ENCODE data around the gene TTK.
A peak's percentile ranks its signal among the peaks of the same experiment; 100 is the strongest.

The TTK gene

DNA sequence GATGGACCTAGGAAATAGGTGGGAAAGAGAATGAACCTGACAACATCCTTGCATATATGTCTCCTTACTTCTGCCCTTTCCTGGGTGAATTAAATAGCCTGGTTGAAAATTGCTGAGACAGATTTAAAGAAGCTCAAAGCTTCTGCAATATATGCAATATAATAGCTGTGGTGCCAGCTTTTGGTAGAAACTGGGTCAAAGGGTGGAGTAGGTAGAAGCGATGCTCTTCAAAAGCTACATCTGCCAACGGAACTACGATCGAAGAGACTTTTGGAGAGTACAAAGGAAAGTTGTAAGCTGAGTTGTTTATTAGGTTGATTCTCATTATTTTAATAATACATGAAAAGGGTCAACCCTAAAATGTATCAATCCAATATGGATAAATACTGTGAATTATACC lies 22.8 kb upstream of the TTK start:
- no peak for DNase-seq (ENCODE audit: low read depth)
- TF ChIP-seq, protein P1, sequence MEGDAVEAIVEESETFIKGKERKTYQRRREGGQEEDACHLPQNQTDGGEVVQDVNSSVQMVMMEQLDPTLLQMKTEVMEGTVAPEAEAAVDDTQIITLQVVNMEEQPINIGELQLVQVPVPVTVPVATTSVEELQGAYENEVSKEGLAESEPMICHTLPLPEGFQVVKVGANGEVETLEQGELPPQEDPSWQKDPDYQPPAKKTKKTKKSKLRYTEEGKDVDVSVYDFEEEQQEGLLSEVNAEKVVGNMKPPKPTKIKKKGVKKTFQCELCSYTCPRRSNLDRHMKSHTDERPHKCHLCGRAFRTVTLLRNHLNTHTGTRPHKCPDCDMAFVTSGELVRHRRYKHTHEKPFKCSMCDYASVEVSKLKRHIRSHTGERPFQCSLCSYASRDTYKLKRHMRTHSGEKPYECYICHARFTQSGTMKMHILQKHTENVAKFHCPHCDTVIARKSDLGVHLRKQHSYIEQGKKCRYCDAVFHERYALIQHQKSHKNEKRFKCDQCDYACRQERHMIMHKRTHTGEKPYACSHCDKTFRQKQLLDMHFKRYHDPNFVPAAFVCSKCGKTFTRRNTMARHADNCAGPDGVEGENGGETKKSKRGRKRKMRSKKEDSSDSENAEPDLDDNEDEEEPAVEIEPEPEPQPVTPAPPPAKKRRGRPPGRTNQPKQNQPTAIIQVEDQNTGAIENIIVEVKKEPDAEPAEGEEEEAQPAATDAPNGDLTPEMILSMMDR (IDR thresholded peaks at IDR 0.05; ENCODE audit: low read length, missing control alignments): no peak
- H3K4me3 ChIP-seq (replicated peaks; ENCODE audit: low read depth, low read length): no peak overlapping the region

DNA sequence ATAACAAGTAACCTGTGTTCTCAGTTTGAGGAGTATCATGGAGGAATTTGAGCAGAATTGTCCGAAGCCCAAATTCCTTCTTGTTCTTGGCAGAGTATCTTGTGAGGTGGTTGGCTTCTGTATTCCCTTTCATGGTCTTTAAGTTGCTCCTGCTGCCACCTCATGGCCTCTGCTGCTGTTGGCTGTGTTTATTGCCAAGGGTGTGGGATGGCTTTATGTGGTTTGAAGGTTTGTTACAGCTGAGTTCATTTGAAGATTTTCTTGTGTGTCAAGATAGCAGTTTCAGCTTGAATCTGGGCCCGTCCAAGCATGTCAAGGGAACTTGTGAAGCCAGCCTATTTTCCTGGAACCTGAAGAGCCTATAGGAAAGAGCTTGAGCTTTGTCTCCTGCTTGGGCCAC lies 20.2 kb upstream of the TTK start:
- TF ChIP-seq, protein P1 (IDR thresholded peaks at IDR 0.05; ENCODE audit: low read length, missing control alignments): no peak
- DNase-seq (ENCODE audit: low read depth): peak; percentile 16
- no peak overlapping the region for H3K4me3 ChIP-seq (replicated peaks; ENCODE audit: low read depth, low read length)

DNA sequence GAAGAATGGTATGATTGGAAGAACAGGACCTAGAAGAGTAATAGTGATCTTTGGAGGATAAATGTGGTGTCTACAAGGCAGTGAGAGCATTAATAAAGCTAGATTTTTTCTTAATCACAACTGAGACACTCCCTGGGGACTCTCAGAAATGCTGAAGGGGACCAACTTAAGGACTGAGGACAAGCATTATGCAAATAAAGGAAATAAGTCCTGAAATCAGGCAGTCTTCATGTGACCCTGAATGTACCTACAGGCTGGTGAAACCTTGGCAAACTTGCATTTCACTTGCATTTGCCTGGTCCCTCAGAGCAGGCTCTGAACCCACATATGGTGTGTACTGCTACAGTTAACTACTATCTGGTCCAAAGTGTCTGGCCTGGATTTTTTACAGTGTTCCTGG lies 19.3 kb upstream of the TTK start:
- H3K4me3 ChIP-seq (replicated peaks; ENCODE audit: low read depth, low read length): no peak overlapping the region
- DNase-seq (ENCODE audit: low read depth): no peak
- TF ChIP-seq, protein P1 (IDR thresholded peaks at IDR 0.05; ENCODE audit: low read length, missing control alignments): no peak

DNA sequence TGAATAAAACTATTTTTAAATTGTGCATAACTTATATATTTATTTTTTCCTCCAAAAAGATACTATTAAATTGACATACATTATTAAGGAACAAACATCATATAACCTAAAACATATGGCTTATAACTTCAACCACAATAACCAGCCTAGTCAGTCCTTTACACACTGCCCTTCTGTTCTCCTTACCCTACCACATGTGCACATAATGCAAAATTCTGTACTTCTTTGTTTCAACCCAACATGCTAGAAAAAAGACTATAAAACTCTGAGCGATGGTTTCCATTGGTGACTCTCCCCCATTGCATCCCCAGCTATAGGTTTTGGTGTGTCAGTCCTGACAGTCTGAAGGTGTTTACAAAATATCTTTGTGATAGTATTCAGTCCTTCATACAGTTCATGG lies 14.8 kb upstream of the TTK start:
- no peak for DNase-seq (ENCODE audit: low read depth)
- no peak overlapping the region for H3K4me3 ChIP-seq (replicated peaks; ENCODE audit: low read depth, low read length)
- TF ChIP-seq, protein P1 (IDR thresholded peaks at IDR 0.05; ENCODE audit: low read length, missing control alignments): no peak

DNA sequence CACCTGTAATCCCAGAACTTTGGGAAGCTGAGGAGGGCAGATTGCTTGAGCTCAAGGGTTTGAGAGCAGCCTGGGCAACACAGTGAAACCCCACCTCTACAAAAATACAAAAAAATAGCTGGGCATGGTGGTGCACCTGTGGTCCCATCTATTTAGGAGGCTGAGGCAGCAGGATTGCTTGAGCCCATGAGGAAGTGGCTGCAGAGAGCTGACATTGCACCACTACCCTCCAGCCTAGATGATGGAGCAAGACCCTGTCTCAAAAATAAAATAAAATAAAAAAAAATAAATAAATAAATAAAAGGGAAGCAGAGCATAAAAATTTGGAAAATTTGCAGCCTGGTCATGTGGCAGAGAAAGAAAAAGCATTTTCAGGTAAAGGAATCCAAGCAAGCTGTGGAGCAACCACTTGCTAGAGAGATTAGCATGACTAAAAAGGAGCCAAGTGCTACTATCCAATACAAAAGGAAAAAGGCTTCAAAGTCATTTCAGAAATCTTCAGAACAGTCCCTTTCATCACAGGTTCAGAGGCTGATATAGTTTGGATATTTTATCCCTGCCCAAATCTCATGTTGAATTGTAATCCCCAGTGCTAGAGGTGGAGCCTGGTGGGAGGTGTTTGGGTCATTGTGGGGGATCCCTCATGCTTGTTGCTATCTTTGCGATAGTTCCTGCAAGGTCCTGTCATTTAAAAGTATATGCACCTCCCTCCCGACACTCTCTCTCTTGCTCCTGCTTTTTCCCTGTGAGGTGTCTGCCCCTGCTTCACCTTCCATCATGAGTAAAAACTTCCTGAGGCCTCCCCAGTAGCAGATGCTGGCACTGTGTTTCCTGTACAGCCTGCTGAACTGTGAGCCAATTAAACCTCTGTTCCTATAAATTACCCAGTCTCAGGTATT lies 11.2 kb upstream of the TTK start:
- TF ChIP-seq, protein P1 (IDR thresholded peaks at IDR 0.05; ENCODE audit: low read length, missing control alignments): no peak
- DNase-seq (ENCODE audit: low read depth): no peak
- H3K4me3 ChIP-seq (replicated peaks; ENCODE audit: low read depth, low read length): no peak overlapping the region

DNA sequence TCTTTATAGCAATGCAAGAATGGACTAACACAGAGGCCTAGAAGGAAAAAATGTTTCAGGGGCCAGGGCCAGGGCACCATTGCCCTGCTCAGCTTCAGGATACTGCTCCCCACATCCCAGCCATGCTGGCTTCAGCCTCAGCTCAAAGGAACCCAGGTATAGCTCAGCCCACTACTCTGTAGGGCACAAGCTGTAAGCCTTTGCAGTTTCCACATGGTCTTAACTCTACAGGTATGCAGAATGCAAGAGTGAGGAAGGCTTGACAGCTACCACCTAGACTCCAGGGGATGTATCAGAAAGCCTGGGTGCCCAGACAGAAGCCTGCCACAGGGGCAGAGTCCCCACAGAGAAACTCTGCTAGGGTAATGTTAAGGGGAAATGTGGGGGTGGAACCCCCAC lies 10.5 kb upstream of the TTK start:
- TF ChIP-seq, protein P1 (IDR thresholded peaks at IDR 0.05; ENCODE audit: low read length, missing control alignments): no peak
- no peak for DNase-seq (ENCODE audit: low read depth)

DNA sequence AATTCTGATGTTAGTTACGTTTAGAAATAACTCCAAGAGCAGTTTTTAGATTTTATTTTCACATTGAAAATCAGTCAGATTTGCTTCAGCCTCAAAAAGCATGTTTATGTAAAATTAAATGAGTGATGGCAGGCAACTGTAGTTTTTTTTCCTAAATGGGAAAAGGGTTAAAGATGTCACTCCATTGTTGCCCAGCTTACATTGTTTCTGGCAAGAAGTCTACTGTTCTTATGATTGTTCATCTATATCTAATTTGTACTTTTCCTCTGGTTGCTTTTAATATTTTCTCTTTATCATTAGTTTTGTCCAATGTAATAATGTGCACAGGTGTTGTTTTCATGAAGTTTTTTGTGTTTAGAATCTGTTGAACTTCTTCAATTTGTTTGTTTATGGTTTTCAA lies 6.7 kb upstream of the TTK start:
- TF ChIP-seq, protein P1 (IDR thresholded peaks at IDR 0.05; ENCODE audit: low read length, missing control alignments): no peak
- DNase-seq (ENCODE audit: low read depth): no peak

More for the DNA sequence above, 10.5 kb upstream of the TTK start:
- no peak overlapping the region for H3K4me3 ChIP-seq (replicated peaks; ENCODE audit: low read depth, low read length)

More for the DNA sequence above, 6.7 kb upstream of the TTK start:
- no peak overlapping the region for H3K4me3 ChIP-seq (replicated peaks; ENCODE audit: low read depth, low read length)
